IPS-18a (cell line): ENCODE results near the gene DIP2C.

Experiments
- H3K27ac ChIP-seq: one replicate; pipeline ENCODE4 v1.5.1; 2013; ENCODE audit warnings: low read length
- H3K27me3 ChIP-seq: one replicate; pipeline ENCODE4 v1.6.1; 2013; ENCODE audit warnings: mild to moderate bottlenecking, low read length; ENCODE audit not compliant: control insufficient read depth, insufficient read depth
- H3K36me3 ChIP-seq: one replicate; pipeline ENCODE4 v1.6.1; 2013; ENCODE audit warnings: low read depth, low read length; ENCODE audit not compliant: control insufficient read depth
- H3K4me1 ChIP-seq: one replicate; pipeline ENCODE4 v1.6.1; 2013; ENCODE audit warnings: low read depth, low read length; ENCODE audit not compliant: control insufficient read depth
- H3K4me3 ChIP-seq: one replicate; pipeline ENCODE4 v1.5.1; 2013; ENCODE audit warnings: low read length
- H3K9ac ChIP-seq: one replicate; pipeline ENCODE4 v1.6.1; 2013; ENCODE audit warnings: mild to moderate bottlenecking, low read length, moderate library complexity
- H3K9me3 ChIP-seq: one replicate; pipeline ENCODE4 v1.6.1; 2013; ENCODE audit warnings: low read depth, low read length; ENCODE audit not compliant: control insufficient read depth

DIP2C gene

GRCh38 chr10:642186-642890 lies 47.1 kb downstream of the DIP2C start:
- Histone ChIP-seq H3K27me3 (no peaks in the 10 kb centered on the region), H3K9ac (no peak overlapping the region), H3K4me3 (no peak overlapping the region), H3K27ac (no peak overlapping the region), H3K36me3 (no peaks in the 10 kb centered on the region), H3K4me1 (peaks cover 3% of the 10 kb centered on the region), H3K9me3 (no peaks in the 10 kb centered on the region)

- Histone ChIP-seq H3K4me1 (peaks cover 3% of the 10 kb centered on the region), H3K27ac (no peak overlapping the region), H3K4me3 (no peak overlapping the region), H3K9me3 (no peaks in the 10 kb centered on the region), H3K36me3 (no peaks in the 10 kb centered on the region), H3K27me3 (no peaks in the 10 kb centered on the region), H3K9ac (no peak overlapping the region)
Observed at GRCh38 chr10:641149-642010, 48.1 kb downstream of the DIP2C start.

- Histone ChIP-seq H3K27me3 (no peaks in the 10 kb centered on the region), H3K4me1 (peaks cover 3% of the 10 kb centered on the region), H3K4me3 (no peak overlapping the region), H3K9ac (no peak overlapping the region), H3K27ac (no peak overlapping the region), H3K9me3 (no peaks in the 10 kb centered on the region), H3K36me3 (no peaks in the 10 kb centered on the region)
Observed at GRCh38 chr10:640673-641045, 48.8 kb downstream of the DIP2C start.

GRCh38 chr10:639751-640672 lies 49.5 kb downstream of the DIP2C start:
- no peak overlapping the region for H3K9ac ChIP-seq
- no peaks in the 10 kb centered on the region for H3K27me3 ChIP-seq
- no peaks in the 10 kb centered on the region for H3K36me3 ChIP-seq
- H3K4me1 ChIP-seq = peaks cover 3% of the 10 kb centered on the region
- H3K27ac ChIP-seq = no peak overlapping the region
- H3K9me3 ChIP-seq = no peaks in the 10 kb centered on the region
- H3K4me3 ChIP-seq = no peak overlapping the region

GRCh38 chr10:639001-639750 lies 50.3 kb downstream of the DIP2C start:
- no peaks in the 10 kb centered on the region for H3K9me3 ChIP-seq
- H3K36me3 ChIP-seq = no peaks in the 10 kb centered on the region
- peaks cover 3% of the 10 kb centered on the region for H3K4me1 ChIP-seq
- no peak overlapping the region for H3K9ac ChIP-seq
- no peak overlapping the region for H3K27ac ChIP-seq
- H3K4me3 ChIP-seq = no peak overlapping the region
- H3K27me3 ChIP-seq = no peaks in the 10 kb centered on the region

GRCh38 chr10:637771-638195 lies 51.7 kb downstream of the DIP2C start:
- H3K4me1 ChIP-seq = peaks cover 3% of the 10 kb centered on the region
- H3K9me3 ChIP-seq = no peaks in the 10 kb centered on the region
- no peaks in the 10 kb centered on the region for H3K27me3 ChIP-seq
- H3K27ac ChIP-seq = no peak overlapping the region
- H3K9ac ChIP-seq = no peak overlapping the region
- H3K36me3 ChIP-seq = no peaks in the 10 kb centered on the region
- H3K4me3 ChIP-seq = no peak overlapping the region

DNA sequence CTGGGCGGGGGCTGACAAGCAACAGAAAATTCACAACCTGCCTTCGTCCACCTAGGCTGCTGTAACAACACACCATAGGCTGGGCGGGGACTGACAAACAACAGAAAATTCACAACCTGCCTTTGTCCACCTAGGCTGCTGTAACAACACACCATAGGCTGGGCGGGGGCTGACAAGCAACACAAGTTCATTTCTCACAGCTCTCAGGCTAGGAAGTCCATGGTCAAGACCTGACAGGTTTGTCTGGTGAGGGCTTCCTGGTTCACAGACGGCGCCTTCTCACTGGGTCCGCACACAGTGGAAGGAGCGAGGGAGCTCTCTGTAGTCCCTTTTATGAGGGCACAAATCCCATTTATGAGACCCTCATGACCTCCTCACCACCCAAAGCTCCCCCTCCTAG lies 52.2 kb downstream of the DIP2C start:
- Histone ChIP-seq H3K4me1 (no peaks in the 10 kb centered on the region), H3K27me3 (no peaks in the 10 kb centered on the region), H3K9ac (no peak overlapping the region), H3K36me3 (no peaks in the 10 kb centered on the region), H3K4me3 (no peak overlapping the region), H3K9me3 (no peaks in the 10 kb centered on the region), H3K27ac (no peak overlapping the region)

DNA sequence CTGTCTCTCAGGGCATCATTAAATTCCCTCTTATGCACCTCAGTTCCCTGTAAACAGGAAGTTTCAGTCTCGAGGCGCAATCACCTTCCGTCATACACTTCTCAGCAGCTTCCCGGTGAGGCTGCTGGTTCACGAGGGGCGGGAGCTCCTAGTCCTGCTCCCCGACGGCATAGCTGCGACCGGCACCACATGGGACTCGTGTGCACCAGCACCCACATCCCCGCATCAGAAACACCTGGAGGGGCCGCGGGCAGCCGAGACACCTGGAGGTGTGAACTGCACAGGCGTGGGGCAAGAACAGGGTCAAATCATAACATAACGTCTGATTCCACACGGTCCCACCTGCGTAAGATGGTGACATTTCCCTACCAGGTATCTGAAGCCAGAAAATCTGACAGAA lies 52.7 kb downstream of the DIP2C start:
- H3K27me3 ChIP-seq = no peaks in the 10 kb centered on the region
- no peaks in the 10 kb centered on the region for H3K4me1 ChIP-seq
- no peak overlapping the region for H3K9ac ChIP-seq
- no peak overlapping the region for H3K27ac ChIP-seq
- no peak overlapping the region for H3K4me3 ChIP-seq
- H3K36me3 ChIP-seq = no peaks in the 10 kb centered on the region
- no peaks in the 10 kb centered on the region for H3K9me3 ChIP-seq

DNA sequence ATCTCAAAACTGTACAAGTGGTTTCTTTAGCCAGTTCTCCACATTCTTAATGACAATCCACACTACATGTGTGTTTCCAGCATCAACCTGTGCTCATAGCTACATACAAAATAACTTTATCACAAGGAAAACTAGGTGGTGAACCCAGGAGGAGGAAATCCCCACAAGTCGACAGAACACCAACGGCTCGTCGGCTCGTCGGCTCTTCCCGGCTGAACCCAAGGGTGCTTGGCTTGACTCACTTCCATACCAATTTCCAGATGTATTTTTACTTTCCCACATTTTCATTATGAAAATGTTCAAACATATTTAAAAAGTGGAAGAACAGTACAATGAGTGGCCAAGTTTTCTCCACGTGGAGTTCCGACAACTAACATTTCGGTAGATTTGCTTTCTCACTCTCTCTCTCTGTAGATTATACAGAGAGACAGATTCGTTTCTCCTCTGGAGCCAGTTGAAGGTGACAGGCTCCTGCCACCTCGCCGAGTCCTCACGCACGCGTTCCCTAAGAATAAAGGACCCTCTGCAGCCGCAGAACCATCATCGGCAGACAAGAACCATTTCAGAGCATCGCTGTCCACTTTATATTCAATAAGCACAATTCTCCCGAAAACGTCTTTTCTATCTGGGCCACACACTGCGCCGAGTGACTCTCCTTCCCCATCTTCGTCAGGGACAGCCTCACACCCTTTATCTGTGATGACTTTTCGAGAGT lies 53.3 kb downstream of the DIP2C start:
- Histone ChIP-seq H3K9ac (no peak overlapping the region), H3K27me3 (no peaks in the 10 kb centered on the region), H3K27ac (no peak overlapping the region), H3K9me3 (no peaks in the 10 kb centered on the region), H3K36me3 (no peaks in the 10 kb centered on the region), H3K4me1 (no peaks in the 10 kb centered on the region), H3K4me3 (no peak overlapping the region)

DNA sequence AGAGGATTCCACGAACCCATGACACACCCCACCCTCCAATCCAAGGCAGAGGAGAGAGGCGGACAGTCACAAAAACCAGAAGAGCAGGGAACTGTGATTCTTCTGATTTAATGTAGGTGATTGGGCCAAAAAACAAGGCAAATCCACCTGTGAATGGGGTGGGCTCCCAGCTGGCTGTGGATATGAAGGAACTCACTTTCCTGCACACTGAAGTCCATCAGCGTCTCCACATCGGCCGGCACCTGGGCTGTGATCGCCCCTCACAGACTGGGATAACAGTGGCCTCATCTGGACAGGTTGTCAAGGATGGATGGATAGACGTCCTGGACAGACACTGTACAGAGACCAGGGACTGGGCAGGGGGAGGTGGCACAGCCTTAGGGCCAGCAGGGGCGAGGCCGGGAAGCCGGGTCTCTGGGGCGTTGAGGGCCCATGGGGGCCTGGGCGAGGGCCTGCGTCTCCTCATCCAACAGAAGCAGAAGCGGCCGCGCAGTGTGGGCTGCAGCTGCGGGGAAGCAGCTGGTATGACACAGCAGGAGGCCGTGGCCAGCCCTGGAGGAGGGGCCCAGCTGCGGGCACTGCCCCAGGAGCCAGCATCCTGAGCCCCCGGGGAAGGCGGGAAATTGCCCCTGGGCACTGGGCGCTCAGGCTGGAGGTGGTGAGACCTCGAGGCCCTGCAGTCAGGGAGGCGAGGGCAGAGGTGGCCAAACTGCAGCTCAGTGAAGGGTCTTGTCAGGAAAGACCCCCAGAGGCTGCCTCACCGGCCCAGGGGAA lies 54.2 kb downstream of the DIP2C start:
- Histone ChIP-seq H3K4me3 (no peak overlapping the region), H3K4me1 (no peaks in the 10 kb centered on the region), H3K9me3 (no peaks in the 10 kb centered on the region), H3K9ac (no peak overlapping the region), H3K36me3 (no peaks in the 10 kb centered on the region), H3K27ac (no peak overlapping the region), H3K27me3 (no peaks in the 10 kb centered on the region)
